Activated CD4-positive, alpha-beta T cell treated with anti-CD3 and anti-CD28 coated beads, Interleukin-2, Interleukin-4, amounts not matched to agents 100 ng/mL and 50 ng/mL, durations not matched to agents 16 hours and 8 hours (primary cell): Measurements from ENCODE around the gene SPOCK1.

ENCODE experiments used
- DNase-seq: peaks from one replicate; pipeline ENCODE4 v3.0.0-alpha.2; 2020; ENCODE audit warnings: low spot score

The SPOCK1 gene

DNA sequence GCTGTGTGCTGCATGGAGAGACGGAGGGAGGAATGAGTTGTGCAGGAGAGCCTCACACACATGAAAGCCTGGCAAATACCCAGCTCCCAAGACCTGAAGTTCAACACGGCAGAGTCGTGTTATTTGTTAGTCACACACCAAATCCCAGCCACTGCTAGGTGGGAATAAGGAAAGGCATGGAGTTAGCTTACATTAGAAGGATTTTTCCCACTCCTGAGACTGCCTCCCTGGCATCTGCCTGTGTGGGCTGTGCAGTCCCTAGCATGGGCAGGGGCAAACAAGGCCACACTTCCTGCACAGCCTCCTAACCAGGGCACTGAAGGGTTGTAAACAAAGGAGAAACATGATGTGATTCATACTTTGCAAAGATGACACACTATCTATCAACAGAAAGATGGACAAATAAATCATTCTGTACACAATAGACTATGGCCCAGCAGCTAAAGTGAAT is 306.8 kb downstream of the SPOCK1 start:
- no peak for DNase-seq

DNA sequence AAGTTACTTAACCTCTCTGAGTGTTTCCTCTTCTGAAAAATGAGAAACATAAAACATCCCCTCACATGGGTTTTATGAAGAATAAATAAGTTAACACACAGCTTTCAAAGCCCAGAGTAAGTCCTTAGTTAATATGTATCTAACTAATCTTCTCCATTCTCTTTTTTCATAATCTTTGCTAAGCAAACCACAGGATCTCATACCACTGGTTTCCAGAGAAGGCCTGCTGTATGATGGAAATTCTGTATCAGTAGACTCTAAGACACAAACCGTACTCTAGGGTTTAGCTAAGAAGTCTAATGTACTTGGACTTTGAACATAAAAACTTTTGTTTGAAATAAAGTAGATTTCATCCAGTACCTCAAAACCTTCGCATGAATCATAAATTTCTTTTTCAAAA is 307.9 kb downstream of the SPOCK1 start:
- no peak for DNase-seq

DNA sequence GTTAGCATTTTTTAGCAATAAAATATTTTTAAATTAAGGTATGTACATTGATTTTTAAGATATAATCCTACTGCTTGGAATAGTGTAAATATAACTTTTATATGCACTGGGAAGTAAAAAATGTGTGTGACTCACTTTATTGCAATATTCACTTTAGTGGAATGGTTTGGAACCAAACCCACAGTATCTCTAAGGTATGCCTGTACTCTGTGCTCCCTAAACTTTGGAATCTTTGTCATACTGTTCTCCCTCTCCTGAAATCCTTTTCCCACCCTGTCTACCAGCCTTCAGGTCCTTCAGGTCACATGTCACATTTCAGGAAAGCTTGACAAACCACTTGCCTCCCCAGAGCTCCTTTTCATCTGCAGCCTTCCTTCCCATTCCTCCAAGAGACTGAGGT is 308.7 kb downstream of the SPOCK1 start:
- DNase-seq, result no peak

DNA sequence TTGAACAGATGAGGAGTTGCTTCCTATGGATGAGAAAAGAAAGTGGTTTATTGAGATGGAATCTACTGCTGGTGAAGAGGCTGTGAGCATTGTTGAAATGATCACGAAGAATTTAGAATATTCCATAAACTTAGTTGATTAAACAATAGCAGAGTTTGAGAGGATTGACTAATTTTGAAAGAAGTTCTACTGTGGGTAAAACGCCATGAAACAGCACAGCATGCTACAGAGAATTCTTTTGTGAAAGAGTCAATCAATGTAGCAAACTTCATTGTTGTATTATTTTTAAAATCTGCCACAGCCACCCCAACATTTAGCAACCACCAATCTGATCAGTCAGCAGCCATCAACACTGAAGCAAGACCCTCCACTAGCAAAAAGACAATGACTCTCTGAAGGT is 309.1 kb downstream of the SPOCK1 start:
- DNase-seq, result no peak

DNA sequence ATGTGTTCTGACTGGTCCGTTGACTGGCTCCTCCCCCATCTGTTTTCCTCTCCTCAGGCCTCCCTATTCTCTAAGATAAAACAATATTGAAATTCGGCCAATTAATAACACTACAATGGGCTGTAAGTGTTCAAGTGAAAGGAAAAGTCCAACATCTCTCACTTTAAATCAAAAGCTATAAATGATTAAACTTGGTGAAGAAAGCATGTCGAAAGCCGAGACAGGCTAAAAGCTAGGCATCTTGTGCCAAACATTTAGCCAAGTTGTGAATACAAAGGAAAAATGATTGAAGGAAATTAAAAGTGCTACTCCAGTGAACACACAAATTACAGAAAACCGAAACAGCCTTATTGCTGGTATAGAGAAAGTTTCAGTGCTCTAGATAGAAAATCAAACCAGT is 310.6 kb downstream of the SPOCK1 start:
- DNase-seq, result no peak

DNA sequence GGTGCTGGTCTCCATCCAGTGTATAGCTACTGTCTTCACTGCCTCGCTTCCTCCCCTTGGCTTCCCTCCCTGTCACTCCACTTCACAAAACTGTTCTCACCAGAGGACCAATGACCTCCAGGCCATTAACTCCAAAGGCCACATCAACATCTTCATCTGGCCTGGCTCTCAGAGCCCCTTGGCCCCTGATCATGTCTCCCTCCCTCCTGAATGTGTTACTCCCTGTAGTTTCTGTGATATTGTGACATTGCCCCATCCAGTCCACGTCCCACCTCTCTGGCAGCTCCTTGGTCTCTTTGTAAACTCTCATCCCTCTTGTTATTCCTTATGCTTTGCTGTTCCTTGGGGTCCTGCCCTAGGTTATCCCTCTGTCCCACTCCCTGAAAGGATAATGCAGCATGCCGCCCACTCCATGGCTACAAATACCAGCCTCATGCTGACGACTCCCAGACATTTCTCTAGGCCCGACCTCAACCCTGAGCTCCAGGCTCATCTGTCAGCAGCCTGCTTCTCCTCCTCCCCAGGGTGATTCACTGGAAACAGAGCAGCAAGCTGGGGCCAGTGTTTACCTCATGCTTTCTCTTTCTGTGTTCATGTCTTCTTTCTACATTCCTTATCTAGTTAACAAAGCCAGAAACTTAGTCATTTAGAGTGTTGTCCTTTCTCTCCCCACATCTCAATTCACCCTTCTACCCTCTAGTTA is 312.2 kb downstream of the SPOCK1 start:
- DNase-seq, result no peak

DNA sequence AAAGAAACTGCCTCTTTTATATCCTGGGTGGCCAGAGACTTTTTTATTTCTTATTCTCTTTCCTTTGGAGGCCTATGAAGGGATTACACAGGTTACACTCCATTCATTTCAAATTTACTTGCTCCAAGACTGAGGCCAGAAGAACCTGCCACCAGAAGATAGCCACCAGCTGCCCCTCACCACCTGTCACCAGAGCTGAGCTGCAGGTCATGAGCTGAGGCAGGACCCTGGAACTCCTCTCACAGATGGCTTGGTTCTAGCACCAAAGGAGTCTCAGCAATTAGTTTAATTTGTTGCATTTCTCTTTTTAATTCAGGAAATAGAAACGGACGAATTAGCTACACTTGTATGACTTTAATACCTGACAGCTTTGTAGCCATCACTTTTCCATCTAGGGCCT is 313.9 kb downstream of the SPOCK1 start:
- DNase-seq, result no peak

DNA sequence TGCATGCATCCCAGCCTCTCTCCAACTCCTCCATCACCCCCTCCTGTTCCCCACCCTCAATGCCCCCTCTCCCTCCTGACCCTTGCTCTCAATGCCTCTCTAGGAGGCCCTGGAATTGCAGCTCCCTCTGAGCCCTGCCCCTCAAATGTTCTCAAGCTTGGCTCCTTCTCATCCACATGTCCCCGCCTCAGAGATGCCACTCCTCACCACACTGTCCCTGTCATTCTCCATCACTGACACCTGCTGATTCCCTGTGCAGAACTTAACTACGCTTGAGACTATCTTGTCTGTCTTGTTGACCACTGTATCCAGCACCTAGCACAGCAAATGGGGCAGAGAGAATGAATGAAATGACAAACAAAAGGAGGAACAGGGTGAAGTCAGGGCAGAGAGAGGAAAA is 314.4 kb downstream of the SPOCK1 start:
- no peak for DNase-seq

DNA sequence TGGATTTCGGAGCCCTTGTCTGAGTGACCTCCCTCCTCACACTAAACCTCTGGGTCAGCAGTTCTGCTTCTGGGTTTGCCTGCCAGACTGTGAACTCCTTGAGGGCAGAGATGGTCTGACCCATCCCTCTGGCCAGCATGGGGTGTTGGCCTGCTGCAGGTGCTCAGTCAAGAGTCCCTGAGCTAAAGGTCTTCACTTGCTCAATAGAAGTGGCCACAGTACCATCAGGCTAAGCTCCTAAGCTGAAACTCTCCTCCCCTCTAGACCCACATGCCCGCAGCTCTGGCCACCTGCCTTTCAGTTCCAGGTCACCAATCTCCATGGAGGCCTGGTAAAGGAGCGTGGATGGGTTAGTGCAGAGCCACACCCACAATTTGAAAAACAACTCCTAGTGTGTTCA is 316.6 kb downstream of the SPOCK1 start:
- no peak for DNase-seq

DNA sequence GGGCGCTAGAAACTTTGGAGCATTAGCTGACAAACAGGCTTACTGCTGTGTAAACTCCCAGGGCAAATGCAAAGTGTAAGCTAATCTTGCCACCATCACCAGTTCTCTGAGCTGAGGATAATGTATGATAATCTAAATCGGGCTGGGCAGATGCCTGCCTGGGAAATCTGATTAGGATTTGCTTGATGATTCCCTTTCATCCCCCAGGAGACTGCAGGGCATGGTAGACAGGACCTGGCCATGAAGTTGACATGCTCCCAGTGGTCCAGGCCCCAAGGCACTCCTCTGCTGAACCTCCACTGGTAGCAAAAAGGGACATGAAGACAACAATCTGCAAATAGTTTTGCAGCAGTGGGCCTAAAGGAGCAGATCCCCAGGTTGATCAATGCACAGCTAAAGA is 317.5 kb downstream of the SPOCK1 start:
- DNase-seq, result no peak

DNA sequence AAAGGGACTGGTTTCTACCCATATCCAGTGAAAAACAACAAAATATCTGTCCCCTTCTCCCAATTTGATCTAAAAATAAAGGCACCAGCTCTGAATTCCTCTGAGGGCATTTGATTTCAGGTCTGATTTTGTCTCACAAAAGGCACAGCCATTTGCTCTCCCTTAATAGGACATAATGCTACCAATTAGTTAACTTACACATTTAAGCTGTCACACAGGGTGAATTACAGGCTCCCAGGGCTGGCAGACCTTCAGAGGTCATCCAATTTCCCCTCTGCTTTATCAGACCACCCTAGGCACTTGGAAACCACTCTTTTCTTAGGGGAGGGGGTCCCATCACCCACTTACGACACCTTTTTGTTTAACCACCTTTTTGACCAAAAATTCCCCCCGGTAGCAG is 319.9 kb downstream of the SPOCK1 start:
- no peak for DNase-seq

DNA sequence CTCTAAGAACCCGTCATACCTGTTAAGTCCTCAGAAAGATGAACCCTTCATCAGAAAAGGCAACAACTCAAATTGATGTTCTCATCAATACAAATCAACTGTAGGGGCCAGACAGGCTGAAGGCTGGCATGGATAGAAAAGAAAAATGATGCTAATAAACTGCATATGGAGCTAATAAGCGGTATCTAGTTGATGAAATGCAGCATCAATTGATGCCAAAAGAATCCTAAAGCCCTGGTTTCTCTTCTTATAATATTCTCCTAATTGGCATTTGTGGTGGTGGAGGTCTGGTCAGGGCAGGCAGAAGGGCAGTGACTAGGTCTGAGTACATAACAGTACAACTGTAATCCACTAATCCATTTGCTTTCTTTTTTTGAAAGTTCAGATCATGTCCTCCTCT is 322.5 kb downstream of the SPOCK1 start:
- no peak for DNase-seq

DNA sequence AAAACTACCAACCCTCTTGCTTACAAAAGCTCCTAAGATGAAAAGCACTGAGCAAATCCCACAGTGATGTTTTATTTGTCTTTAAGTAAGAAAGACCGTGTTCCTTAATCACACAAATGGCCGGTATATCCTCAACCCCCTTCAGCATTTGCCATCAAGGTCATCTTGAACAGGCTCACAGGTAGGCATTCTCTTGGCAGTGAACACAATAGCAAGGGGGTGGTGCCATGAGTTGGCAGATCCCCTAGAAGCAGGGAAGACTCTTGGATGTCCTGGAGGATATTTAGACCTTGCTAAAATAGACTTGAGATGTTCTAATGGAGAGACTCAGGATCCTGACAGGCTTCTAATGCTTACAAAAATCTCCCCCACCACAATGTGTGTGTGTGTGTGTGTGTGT is 323.0 kb downstream of the SPOCK1 start:
- no peak for DNase-seq

DNA sequence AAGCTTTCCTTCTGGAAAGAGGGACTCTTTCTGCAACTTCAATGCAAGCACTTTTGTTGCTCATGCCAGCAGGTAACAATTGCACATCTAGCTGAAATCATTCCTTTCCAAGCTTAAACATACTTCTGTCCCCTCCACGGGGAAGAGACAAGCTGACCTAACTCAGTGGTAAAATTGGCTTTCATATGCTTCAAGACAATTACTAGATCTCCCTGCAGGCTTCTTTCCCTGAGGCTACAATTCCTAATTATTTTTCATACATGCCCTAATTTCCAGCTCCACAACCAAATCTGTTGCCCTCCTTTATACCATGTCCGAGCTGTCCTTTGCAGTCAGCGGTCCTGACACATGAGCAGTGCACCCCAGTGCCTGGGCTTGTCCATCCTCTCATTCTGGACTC is 324.9 kb downstream of the SPOCK1 start:
- DNase-seq, result no peak

DNA sequence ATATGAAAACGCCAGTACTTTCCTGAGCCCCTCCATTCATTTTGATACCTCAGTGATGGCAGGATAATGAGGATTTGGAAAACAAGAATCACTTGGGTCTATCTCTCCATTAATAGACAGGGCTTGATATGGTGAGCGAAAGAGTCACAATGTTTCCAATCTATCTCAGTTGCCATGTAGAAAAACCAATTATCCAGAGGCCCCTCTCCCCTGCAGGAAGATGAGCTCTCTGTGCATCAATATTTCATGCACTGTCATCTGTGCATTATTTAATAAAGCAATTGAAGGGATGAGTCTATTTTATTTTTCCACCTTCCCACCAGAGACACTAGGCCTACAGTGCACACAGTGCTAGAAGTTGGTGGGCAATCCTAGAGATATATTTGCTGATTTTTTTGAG is 326.9 kb downstream of the SPOCK1 start:
- DNase-seq, result no peak

DNA sequence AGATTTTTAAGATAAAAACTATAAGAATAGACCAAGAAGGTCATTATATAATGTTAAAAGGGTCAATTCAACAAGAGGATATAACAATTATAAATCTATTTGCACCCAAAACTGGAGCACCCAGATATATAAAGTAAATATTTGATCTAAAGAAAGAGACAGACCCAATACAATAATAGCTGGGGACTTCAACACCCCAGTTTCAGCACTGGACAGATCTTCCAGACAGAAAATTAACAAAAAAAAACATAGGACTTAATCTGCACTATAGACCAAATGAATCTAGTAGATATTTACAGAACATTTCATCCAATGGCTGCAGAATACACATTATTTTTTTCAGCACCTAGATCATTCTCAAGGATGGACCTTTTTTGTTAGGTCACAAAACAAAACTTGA is 331.9 kb downstream of the SPOCK1 start:
- DNase-seq, result no peak

DNA sequence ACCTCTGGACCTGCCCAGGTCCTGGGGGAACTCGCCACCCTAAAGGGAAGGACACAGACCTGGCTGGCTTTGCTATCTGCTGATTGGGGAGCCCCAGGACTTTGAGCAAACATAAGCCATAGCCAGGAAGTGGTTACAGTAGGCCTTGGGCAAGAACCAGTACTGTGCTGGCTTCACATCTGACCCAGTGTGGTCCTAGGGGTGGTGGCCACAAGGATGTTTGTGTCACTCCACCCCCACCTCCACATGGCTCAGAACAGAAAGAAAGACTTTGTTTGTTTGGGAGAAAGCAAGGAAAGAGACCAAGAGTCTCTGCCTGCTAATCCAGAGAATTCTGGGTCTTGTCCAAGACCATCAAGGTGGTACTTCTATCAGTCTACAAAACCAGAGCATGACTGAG is 334.2 kb downstream of the SPOCK1 start:
- DNase-seq, result no peak

DNA sequence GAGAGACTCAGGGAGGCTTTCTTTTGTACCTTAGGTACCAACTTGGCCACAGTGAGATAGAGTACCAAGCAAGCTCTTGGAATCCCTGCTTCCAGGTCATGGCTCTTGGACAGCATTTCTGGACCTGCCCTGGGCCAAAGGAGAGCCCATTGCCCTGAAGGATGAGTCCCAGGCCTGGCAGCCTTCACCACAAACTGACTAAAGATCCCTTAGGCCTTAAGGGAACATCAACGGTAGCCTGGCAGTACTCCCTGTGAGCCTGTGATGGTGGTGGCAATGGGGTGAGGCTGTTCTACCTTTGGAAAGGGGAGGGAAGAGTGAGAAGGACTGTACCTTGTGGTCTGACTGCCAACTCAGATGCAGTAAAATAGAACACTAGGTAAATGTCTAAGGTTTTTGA is 334.6 kb downstream of the SPOCK1 start:
- no peak for DNase-seq

DNA sequence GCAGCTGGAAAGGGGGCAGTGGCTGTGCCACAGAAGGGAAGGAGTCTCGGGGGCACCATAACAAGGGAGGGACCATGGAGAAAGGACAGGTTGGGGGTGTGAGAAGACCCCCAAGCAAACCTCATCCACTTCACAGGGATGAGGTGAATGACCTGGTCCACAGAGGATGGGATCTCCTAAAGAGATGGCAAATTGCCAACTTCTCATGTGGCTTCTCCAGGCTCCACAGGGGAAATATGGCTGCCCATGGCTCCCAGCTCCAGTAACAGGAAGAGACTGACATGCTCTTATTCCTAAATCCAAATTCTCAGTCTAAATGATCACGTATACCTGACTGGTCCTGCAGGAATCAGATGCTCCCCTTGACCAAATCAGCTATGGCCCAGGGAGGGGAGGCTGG is 340.4 kb downstream of the SPOCK1 start:
- DNase-seq, result no peak

DNA sequence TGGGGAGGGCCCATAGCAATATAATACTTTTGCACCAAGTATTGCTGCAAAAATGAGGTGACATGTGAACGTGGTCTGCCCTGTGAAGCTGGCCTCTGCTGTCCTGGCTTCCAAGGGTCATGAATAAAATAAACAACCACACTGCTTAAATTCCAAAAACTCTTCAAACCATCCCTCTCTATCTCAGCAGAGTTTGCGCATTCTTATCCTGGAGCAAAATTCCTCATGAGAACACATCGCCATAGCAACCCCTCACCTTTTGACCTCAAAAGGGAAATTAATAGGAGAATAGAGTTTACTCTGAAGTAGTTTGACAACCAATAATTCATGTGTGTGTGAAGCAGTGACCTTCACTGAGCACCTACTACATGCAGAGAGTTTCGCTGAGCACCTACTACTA is 342.9 kb downstream of the SPOCK1 start:
- DNase-seq, result no peak

DNA sequence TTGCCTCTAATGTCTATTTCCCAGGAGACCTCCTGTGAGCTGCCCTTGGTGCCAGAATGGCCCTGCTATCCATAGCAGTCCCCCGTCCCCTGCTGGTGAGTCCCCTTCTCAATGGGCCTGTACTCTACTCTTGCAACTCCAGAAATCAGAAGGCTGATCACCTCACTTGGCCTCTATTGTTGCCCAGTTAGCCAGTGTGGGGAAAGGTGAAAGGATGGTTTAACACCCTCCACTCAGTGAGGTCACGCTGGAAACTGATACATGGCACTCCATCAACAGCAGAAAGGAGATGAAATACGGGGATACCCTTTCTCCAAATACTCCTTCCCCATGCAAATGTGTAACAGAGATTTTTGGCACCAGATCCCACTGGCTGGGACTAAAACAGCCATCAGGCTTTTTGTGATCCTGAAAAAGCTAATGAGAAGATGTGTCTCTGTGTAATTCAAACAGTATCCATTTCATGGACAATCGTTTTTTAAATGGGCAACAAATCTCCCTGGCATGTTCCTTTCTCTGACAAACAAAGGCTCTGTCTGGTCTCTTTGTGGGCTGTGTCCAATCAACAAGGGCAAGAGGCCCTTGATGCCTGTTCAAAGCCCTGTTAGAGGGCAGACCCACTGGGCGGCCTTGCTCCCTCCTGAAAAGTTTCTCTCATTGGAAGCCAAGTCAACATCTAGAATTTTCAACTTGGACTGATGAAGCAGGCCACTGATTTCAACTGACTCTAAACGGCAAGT is 343.7 kb downstream of the SPOCK1 start:
- DNase-seq, result no peak

DNA sequence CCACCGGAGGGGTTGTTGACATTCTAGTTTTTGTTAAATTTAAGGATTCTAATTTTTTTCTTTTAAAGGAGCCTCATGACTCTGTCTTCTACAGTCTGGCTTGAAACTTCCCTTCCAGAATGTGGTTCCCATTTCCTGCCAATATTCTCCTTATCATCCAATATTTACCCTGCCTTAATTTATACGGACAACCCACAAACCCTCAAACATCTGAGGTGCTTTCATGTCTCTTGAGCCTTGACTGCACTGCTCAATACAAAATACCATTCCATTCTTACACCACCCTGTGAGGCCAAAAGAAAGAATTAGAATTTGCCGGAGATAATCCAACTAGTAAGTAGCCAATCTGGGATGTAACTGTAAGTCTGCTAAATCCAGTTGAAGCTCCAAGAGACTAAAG is 346.5 kb downstream of the SPOCK1 start:
- no peak for DNase-seq

DNA sequence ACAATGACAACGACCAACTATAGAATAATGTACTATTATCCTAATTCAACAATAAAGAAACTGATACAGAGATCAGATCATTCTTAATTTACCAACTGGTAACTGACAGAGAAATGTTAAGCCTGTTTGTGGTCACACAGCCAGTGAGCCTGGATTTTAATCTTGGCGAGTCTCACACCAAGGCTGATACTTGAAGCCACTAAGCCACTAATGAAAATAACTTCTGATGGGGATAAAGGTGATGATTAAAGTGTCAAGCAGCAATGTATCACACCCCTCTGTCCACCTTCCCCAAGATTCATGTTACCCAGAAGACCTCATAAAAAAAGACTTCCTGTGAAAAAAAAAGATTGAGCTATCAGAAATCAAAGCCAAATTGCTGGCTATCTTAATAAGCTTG is 350.5 kb downstream of the SPOCK1 start:
- no peak for DNase-seq

DNA sequence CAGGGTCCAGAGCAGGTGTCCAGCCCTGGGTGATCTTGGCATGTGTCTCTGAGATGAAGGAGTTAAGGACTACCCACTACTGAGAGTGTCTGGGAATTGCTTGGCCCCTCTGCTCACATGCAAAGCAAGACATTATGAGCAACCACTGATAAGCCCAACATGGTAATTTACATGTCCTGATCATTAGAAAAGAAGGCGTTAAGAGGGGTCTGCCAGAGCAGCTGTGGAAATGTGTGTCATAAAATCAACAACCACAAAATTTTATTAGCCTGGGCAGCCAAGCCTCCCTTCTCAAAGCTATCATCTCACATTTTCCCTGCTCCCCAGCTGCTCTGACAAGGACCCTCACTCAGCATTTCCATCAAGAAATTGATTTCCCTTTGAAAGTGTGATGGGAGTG is 351.0 kb downstream of the SPOCK1 start:
- no peak for DNase-seq
